H1 (cell line): ENCODE results near the gene RBM47. TPM values are rescaled to one million over a fixed set of nuclear protein-coding genes. Genes with fewer than 3 reads are reported as not detected.

Experiments used
- CTCF ChIA-PET: fragments of 300-600 bp; sonication (Branson Sonifier 250); formaldehyde crosslinking; loops from one replicate; lab custom pipeline; 2021; ENCODE audit not compliant: partially characterized antibody; lab: Charles Lee
- POLR2A ChIA-PET: fragments of 300-600 bp; sonication (Branson Sonifier 250); formaldehyde crosslinking; loops from one replicate; lab custom pipeline; 2021; ENCODE audit warnings: inconsistent platforms; ENCODE audit not compliant: partially characterized antibody; lab: Charles Lee
- DNase-seq, 2 experiments: peaks; one replicate each; pipeline versions ENCODE4 v3.0.0 to v3.0.0-alpha.2; 2010 to 2022; ENCODE audit warnings: low spot score in 2 of 2, low read depth in 1 of 2, mixed read lengths in 1 of 2
- FAIRE-seq: peaks from 2 replicates; lab custom pipeline; 2011; peaks lifted over from hg19 to GRCh38; lab: Jason Lieb, UNC
- H2AFZ ChIP-seq: 2 replicates; pipeline ENCODE4 v1.8.1; 2012; ENCODE audit warnings: low read length, inconsistent platforms
- H2AK5ac ChIP-seq: 2 replicates; pipeline ENCODE4 v1.6.1; 2013; ENCODE audit warnings: low read depth, low read length
- H2BK120ac ChIP-seq: replicated peaks from 2 replicates; pipeline ENCODE3; 2013; ENCODE audit warnings: low read depth, low read length, inconsistent platforms
- H2BK12ac ChIP-seq: 2 replicates; pipeline ENCODE4 v1.6.1; 2013; ENCODE audit warnings: low read depth, low read length
- H2BK15ac ChIP-seq: 2 replicates; pipeline ENCODE4 v1.6.1; 2013; ENCODE audit warnings: low read length
- H2BK20ac ChIP-seq: 2 replicates; pipeline ENCODE4 v1.6.1; 2013; ENCODE audit warnings: low read length
- H2BK5ac ChIP-seq: 2 replicates; pipeline ENCODE4 v1.6.1; 2013; ENCODE audit warnings: low read depth, low read length
- H3K14ac ChIP-seq: 2 replicates; pipeline ENCODE4 v1.6.1; 2013; ENCODE audit warnings: inconsistent platforms; ENCODE audit not compliant: insufficient read length
- H3K18ac ChIP-seq: 2 replicates; pipeline ENCODE4 v1.6.1; 2013; ENCODE audit warnings: low read length; ENCODE audit errors: extremely low read depth
- H3K23ac ChIP-seq: 2 replicates; pipeline ENCODE4 v1.6.1; 2013; ENCODE audit warnings: inconsistent platforms; ENCODE audit not compliant: insufficient read length
- H3K23me2 ChIP-seq: 2 replicates; pipeline ENCODE4 v1.6.1; 2013; ENCODE audit warnings: low read depth, low read length
- H3K27ac ChIP-seq: 2 replicates; pipeline ENCODE4 v1.6.1; 2011; ENCODE audit warnings: low read depth, low read length, inconsistent platforms
- H3K27me3 ChIP-seq, 4 experiments: replicated peaks in 1 of 4; 1 replicate in 1 of 4; 2 replicates in 3 of 4; pipeline versions ENCODE4 v1.6.1 to v1.8.1; 2011 to 2013; ENCODE audit warnings: low read length in 3 of 4, mild to moderate bottlenecking in 3 of 4, inconsistent platforms in 2 of 4, mixed read lengths in 2 of 4, moderate library complexity in 1 of 4; ENCODE audit not compliant: control insufficient read depth in 3 of 4, insufficient read depth in 3 of 4; ENCODE audit errors: extremely low read depth in 1 of 4
- H3K36me3 ChIP-seq, 4 experiments: 2 replicates each; pipeline versions ENCODE4 v1.6.1 to v1.8.1; 2011 to 2013; ENCODE audit warnings: mild to moderate bottlenecking in 4 of 4, low read length in 3 of 4, moderate library complexity in 2 of 4, control low read depth in 1 of 4, inconsistent platforms in 1 of 4; ENCODE audit not compliant: insufficient read depth in 4 of 4, control insufficient read depth in 2 of 4
- H3K4ac ChIP-seq: replicated peaks from 2 replicates; pipeline ENCODE3; 2013; ENCODE audit warnings: low read length, low read depth, mixed read lengths, inconsistent platforms; ENCODE audit not compliant: insufficient read length
- H3K4me1 ChIP-seq, 4 experiments: replicated peaks in 1 of 4; 1 replicate in 1 of 4; 2 replicates in 3 of 4; pipeline versions ENCODE4 v1.6.1 to v1.8.1; 2011 to 2013; ENCODE audit warnings: low read length in 3 of 4, inconsistent platforms in 2 of 4, mixed read lengths in 1 of 4; ENCODE audit not compliant: insufficient read depth in 4 of 4, control insufficient read depth in 3 of 4
- H3K4me2 ChIP-seq, 2 experiments: 2 replicates each; pipeline versions ENCODE4 v1.6.1 to v1.8.1; 2011 to 2013; ENCODE audit warnings: low read depth in 2 of 2, low read length in 2 of 2, control low read depth in 1 of 2, inconsistent platforms in 1 of 2, mild to moderate bottlenecking in 1 of 2; ENCODE audit not compliant: insufficient read depth in 1 of 2
- H3K4me3 ChIP-seq, 4 experiments: fragments of 200-600, 300-600 bp in 1 of 4; sonication (generic), shearing (Covaris generic), sonication (Bioruptor Twin) in 1 of 4; 2 replicates each; pipeline versions ENCODE4 v1.5.1 to v1.8.1; 2011 to 2016; ENCODE audit warnings: low read length in 4 of 4, low read depth in 3 of 4, control low read depth in 2 of 4, inconsistent platforms in 2 of 4, mild to moderate bottlenecking in 2 of 4, mixed read lengths in 1 of 4, moderate library complexity in 1 of 4; ENCODE audit not compliant: insufficient read depth in 2 of 4; ENCODE audit errors: extremely low read depth in 1 of 4
- H3K56ac ChIP-seq: replicated peaks from 2 replicates; pipeline ENCODE3; 2013; ENCODE audit warnings: low read depth, mild to moderate bottlenecking, mixed read lengths, low read length, inconsistent platforms; ENCODE audit not compliant: insufficient read length
- H3K79me1 ChIP-seq: 2 replicates; pipeline ENCODE4 v1.6.1; 2013; ENCODE audit warnings: low read depth, low read length, control low read depth
- H3K79me2 ChIP-seq, 2 experiments: 2 replicates each; pipeline versions ENCODE4 v1.6.1 to v1.8.1; 2012 to 2013; ENCODE audit warnings: low read length in 2 of 2, mild to moderate bottlenecking in 2 of 2, inconsistent platforms in 1 of 2; ENCODE audit not compliant: insufficient read depth in 2 of 2, control insufficient read depth in 1 of 2
- H3K9ac ChIP-seq, 4 experiments: replicated peaks in 1 of 4; 1 replicate in 1 of 4; 2 replicates in 3 of 4; pipeline versions ENCODE4 v1.6.1 to v1.8.1; 2011 to 2013; ENCODE audit warnings: low read depth in 3 of 4, low read length in 3 of 4, control low read depth in 2 of 4, mild to moderate bottlenecking in 2 of 4, moderate library complexity in 2 of 4, inconsistent platforms in 1 of 4; ENCODE audit errors: extremely low read depth in 1 of 4
- H3K9me3 ChIP-seq, 2 experiments: 2 replicates each; pipeline versions ENCODE4 v1.6.1 to v1.8.1; 2012 to 2013; ENCODE audit warnings: mild to moderate bottlenecking in 2 of 2, moderate library complexity in 2 of 2, control low read depth in 1 of 2, inconsistent platforms in 1 of 2, low read depth in 1 of 2, low read length in 1 of 2, mixed read lengths in 1 of 2; ENCODE audit not compliant: insufficient read depth in 2 of 2
- H4K20me1 ChIP-seq, 2 experiments: replicated peaks in 1 of 2; 2 replicates each; pipeline versions ENCODE3 to v1.8.1; 2011 to 2013; ENCODE audit warnings: inconsistent platforms in 2 of 2, low read length in 2 of 2, mild to moderate bottlenecking in 1 of 2; ENCODE audit not compliant: insufficient read depth in 2 of 2, control insufficient read depth in 1 of 2
- H4K5ac ChIP-seq: 2 replicates; pipeline ENCODE4 v1.6.1; 2013; ENCODE audit warnings: low read length, low read depth, mixed read lengths, inconsistent platforms; ENCODE audit not compliant: insufficient read length
- H4K8ac ChIP-seq: 2 replicates; pipeline ENCODE4 v1.8.0; 2013; ENCODE audit warnings: mild to moderate bottlenecking, moderate library complexity, low read length, inconsistent platforms; ENCODE audit not compliant: insufficient read depth; ENCODE audit errors: extremely low read depth
- H4K91ac ChIP-seq: replicated peaks from 2 replicates; pipeline ENCODE3; 2013; ENCODE audit warnings: low read length, mixed read lengths, inconsistent platforms; ENCODE audit not compliant: insufficient read length
- RXRA ChIP-seq: IDR thresholded peaks from 2 replicates; pipeline ENCODE4 v1.6.1; 2011; ENCODE audit warnings: low read depth, mild to moderate bottlenecking, low read length, moderate library complexity; ENCODE audit not compliant: insufficient read depth
- WGBS, 2 experiments: shearing (Covaris generic) in 1 of 2; methylation state at CpG; one replicate each; pipeline versions ENCODE4 v1.1.6 to v1.1.7; 2013 to 2015; ENCODE audit warnings: low lambda C conversion rate in 2 of 2, mixed read lengths in 2 of 2, inconsistent platforms in 1 of 2, low coverage in 1 of 2, missing lambda C conversion rate in 1 of 2; ENCODE audit not compliant: insufficient replicate concordance in 2 of 2, insufficient coverage in 1 of 2, insufficient read length in 1 of 2; ENCODE audit errors: extremely low coverage in 1 of 2, missing lambda C conversion rate in 1 of 2; 5-methylcytosine and 5-hydroxymethylcytosine counted together
- polyA plus RNA-seq, 7 experiments: library from polyadenylated mRNA; depleted of rRNA in 3 of 7; stranded (reverse) in 5 of 7; unstranded in 2 of 7; fragments of >200 nt in 5 of 7; fragments of 200-250 nt in 2 of 7; gene quantifications; 1 replicate in 5 of 7; 2 replicates in 1 of 7; 4 replicates in 1 of 7; pipeline versions ENCODE4 v1.2.1 to v1.2.3, GENCODE V29; 2011 to 2013; ENCODE audit warnings: missing spikeins in 2 of 7, mixed read lengths in 2 of 7
- total RNA-seq: library from RNA; stranded (reverse); fragmentation: NEBNext Ultra II Directional; extraction: Animal tissue kit (Norgen Biotek cat#: 25700); gene quantifications from 2 replicates; pipeline ENCODE4 v1.2.1, GENCODE V29; 2021
- TF ChIP-seq, protein P1 (sequence below): IDR thresholded peaks from 2 replicates; pipeline ENCODE4 v1.6.1; 2012; ENCODE audit warnings: inconsistent platforms

Gene RBM47
- total and polyA plus RNA-seq, 2 of the 8 experiments (the other 6 are each of a cell fraction or from before 2014, with no cell fraction given), result 42.8 to 78.9 TPM

DNA sequence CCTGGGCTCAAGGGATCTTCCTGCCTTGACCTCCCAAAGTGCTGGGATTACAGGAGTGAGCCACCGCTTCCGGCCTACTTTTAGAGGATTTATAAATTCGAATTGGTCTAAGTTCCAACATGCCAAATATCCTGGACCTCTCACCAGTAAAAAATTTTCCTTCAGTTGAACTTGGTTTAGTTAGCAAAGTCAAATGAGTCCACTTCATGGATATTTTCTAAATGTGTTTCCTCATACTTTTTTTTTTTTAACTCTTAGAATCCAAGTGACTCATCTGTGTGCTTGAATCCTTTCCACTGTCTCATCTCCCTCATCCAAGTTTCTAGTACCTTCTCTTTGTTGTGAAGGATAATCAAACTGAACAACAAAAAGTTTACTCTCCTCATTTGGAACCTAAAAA lies 49.7 kb downstream of the RBM47 start:
- POLR2A ChIA-PET, result no interaction called here
- H2AFZ ChIP-seq, result no peak overlapping the region
- FAIRE-seq, result no peak
- TF ChIP-seq, protein P1, sequence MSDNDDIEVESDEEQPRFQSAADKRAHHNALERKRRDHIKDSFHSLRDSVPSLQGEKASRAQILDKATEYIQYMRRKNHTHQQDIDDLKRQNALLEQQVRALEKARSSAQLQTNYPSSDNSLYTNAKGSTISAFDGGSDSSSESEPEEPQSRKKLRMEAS, result no peak
- TF ChIP-seq RXRA, result no peak

More for the DNA sequence above, 49.7 kb downstream of the RBM47 start:
- Histone ChIP-seq H3K4me1 (peaks cover 0 to 7% (median 1%) of the 10 kb centered on the region in 4 experiments; a peak in 3 of 7 replicates), H2BK120ac (no peak overlapping the region), H3K27ac (no peak overlapping the region), H3K4me3 (no peak overlapping the region), H3K56ac (no peak overlapping the region), H3K18ac (no peak overlapping the region), H2BK5ac (no peak overlapping the region), H3K14ac (no peak overlapping the region), H2BK20ac (no peak overlapping the region), H3K79me1 (peaks cover 10% of the 10 kb centered on the region; the same call in 1 of the 2 replicates), H4K91ac (no peak overlapping the region), H3K36me3 (no peaks in the 10 kb centered on the region), H2BK15ac (no peak overlapping the region), H4K8ac (no peak overlapping the region), H4K20me1 (peaks cover 0 to 2% of the 10 kb centered on the region in 2 experiments), H3K23me2 (no peaks in the 10 kb centered on the region), H3K4ac (no peak overlapping the region), H3K27me3 (no peaks in the 10 kb centered on the region), H3K23ac (no peak overlapping the region), H2BK12ac (no peak overlapping the region), H3K79me2 (peaks cover 0 to 77% of the 10 kb centered on the region in 2 experiments; a peak in 2 of 4 replicates), H3K4me2 (no peak overlapping the region), H4K5ac (no peak overlapping the region), H3K9ac (no peak overlapping the region), H2AK5ac (no peak overlapping the region), H3K9me3 (no peaks in the 10 kb centered on the region)
- no peak for DNase-seq
- WGBS, 2 experiments, result 89% methylated on average over 3 of the region's 3 CpGs; no CpG with 5 or more reads in 1 of the 2 experiments
- CTCF ChIA-PET, result interaction anchor here (0.6 kb wide), 1 partner anchor 294 kb away, joined by 4 read pairs; no protein-coding TSS in a partner anchor
